ENCODE measurements around the gene FUBP3.

Gene FUBP3

DNA sequence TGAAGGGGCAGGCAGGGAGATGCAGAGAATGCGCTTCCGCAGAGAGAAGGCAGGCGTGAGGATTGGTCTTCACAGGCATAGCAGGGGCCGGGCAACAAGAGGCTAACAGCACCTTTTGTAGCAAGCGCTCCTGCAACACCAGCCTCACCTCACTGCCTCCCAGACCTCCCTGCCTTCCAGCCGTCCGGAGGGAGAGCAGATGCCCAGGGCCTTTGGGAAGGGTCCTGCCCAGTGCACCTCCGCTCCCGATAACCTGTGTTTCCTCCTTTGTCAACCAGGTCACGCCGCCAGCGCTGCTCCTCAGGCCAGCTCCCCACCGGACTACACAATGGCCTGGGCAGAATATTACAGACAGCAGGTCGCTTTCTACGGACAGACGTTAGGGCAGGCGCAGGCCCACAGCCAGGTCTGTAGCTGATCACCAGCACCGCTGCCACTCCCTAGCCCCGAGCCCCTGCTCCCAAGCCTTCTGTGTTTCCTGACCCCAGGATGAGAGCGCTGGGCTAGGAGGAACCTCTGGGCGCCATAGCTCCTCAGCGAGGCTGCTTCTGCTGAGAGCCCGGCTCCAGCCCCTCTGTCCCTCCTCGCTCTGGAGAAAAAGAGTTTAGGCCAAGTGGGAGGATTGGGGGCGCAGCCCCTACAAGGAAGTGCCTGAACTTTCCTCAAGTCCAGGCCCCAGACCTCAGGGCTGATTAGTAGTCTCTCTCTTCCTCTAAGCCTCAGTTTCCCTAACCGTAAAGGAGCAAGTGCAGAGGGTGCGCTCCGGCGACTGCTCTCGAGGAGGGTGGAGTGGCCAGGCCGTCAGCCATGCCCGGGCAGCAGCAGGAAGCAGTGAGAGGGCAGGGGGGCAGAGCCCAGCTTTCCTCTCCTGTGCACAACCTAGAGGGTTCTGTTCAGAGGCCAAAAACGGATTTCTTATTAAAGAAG, 56.6 kb downstream of the FUBP3 start:
- DNase-seq, result no peak

DNA sequence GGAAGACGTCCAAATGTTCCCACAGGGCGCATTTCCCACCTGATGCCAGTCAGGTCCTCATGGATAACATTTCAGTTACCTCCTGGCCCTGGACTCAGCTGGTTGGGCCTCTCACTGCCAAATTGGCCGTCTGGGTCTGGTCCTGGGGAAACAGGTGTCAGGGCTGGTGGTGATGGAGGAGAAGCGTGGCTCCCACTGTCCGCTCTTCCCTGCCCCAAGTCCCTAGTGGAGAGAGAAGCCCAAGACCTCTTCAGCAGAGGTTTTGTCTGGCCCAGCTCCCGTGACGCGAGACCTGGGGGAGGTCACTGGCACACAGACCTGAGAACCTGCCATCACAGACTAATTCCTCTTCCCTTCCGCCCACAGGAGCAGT, 57.3 kb downstream of the FUBP3 start:
- no peak for DNase-seq

DNA sequence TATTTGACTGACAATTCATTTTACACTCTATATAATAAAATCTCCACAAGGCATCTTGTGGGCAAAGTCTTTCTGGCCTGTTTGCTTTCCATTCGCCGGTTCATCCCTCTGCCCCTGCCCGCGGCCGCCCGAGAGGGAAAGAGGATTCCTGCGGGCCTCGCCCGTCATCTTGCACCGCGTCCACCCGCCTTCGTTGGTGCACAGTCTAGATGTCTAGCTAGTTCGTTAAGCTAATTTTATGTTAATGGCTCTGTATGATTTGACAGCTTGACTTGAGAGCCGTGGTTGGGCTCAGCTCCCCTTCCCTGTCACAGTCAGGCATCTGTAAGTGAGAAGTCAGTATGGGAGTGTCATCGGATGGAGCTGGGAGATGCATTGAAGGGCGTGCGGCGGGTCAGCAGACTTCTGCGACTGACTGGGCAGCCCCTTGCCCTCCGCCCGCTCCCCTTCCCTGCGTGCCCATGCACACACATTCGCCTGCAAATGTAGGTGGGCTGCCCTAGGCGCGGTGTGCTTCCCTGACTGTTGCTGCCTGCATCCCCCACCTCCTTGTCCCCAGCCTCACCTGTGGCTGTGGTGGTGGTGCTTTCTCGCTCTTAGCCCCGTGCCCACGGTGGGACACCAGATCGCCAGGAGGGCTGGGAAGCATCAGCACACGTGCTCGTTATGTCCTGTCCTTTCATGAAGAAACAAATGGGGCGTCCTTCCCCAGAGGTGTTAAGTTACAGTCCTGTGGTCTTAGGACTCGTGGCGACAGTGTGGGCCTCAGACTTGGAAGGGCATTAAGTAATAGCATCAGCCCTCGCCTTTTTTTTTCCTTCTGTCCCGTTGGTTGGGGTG, 59.1 kb downstream of the FUBP3 start:
- no peak for DNase-seq

DNA sequence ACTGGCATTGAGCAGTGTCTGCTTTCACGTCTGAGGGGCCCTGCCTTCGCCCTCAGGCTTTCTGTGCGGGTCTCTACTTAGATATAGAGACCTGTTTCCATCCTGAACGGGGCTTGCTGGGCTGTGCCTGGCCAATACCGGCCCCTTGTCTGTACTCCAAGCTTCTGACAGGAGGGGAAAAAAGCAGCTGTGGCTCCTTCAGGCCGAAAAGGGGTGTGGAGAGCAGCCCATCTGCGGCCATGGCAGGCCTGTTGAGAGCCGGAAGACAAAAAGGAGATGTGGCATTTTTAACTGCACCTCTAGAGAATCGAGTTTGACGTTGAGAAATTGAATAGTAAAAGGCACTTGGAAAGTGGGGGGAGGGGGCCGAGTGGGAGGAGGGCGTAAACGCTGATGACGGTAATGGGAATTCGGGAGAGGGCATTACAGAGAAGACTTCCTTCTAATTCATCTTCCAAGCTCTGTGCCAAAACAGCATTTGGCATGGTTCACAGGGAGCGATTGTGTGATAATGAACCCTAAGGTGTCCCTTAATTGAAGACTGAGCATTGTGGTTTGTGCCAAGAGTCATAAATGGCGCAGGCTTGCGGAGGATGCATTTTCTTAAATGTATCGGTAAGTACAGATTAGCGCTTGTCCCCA, 59.9 kb downstream of the FUBP3 start:
- no peak for DNase-seq

DNA sequence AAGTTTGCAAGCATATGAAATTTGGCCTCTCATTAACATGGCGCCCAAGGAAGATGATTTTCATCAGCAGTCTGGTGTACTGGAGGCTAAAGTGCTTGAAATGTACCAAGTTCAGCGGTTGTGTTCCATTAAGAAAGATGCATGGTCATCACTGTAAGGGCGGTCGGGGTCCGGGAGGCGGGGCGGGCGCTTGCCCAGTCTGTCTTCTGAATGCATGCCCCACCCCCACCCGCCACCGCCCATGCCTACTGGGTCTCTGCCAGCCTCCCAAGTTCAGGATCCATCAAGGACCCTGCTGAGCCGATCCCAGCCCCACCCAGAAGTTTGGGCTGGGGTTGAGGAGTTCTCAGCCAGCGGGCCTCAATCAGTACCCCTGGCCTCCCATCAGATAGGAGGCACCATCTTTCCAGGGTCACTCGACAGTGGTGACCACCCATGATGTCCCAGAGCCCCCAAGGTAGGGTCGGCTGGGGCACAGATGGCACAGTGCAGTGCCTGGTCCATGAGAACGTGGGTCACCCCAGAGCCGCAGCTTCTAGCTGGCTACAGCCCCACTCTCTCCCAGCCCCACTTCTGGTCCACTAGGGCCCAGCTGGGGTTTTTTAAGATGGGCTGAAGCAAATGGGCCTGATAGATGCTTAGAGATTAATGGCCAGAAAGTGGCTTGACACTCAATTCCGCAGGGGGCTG, 60.6 kb downstream of the FUBP3 start:
- no peak for DNase-seq

DNA sequence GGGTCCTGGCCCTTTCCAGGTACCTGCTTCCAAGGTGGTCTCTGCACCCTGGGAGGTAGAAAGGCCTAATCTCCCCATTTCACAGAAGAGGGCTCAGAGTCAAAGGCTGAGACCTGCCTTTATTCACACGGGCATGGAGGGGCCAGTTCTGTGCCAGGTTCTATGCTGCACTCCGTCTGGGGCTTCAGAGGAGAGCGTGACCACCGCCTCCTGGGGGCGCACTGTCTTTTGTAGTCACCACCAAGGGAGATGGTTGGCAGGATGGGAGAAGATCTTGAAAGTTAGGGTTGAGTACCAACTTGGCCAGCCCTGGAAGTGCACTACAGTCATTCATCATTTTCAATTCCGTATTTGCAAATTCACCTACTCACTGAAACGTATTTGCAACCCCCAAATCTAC, 61.3 kb downstream of the FUBP3 start:
- no peak for DNase-seq

DNA sequence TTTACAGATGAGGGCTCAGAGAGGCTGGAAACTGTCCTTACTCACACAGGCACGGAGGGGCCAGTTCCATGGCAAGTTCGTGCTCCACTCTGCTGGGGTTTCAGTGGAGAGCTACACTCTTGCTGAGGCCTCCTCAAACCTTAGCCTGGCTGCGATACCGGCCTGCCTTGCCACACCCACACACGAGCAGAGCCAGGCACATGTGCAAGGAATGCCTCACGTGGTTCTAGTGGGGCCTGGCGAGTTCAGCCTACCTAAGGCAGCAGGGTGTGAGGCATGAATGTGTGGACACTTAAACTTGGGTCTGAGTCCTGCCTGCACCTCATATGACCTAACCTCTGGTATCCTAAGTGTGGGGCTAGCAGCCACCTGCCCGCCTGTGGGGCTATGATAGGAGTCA, 63.5 kb downstream of the FUBP3 start:
- DNase-seq, result no peak

DNA sequence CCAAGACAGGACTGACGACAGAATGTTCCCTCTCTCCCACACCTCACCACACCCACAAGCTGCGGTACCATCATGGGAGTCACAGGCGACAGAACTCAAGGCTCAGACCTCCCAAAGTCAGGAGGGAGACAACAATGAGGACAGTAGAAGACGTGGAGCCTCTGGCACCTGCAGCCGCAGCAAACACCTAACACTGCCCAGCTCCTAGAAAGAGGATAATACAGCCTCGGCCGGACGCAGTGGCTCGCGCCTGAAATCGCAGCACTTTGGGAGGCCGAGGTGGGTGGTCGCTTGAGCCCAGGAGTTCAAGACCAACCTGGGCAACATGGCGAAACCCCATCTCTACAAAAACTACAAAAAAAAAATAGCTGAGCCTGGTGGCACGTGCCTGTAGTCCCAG, 71.8 kb downstream of the FUBP3 start:
- no peak for DNase-seq

DNA sequence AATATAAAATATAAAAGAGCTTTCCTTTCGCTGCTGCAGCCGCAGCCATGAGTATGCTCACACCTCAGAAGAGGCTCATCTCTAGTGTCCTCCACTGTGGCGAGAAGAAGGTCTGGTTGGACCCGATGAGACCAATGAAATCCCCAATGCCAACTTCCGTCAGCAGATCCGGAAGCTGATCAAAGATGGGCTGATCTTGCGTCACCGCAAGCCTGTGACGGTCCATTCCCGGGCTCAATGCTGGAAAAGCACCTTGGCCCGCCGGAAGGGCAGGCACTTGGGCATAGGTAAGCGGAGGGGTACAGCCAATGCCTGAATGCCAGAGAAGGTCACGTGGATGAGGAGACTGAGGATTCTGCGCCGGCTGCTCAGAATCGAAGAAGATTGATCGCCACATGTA, 72.4 kb downstream of the FUBP3 start:
- no peak for DNase-seq

DNA sequence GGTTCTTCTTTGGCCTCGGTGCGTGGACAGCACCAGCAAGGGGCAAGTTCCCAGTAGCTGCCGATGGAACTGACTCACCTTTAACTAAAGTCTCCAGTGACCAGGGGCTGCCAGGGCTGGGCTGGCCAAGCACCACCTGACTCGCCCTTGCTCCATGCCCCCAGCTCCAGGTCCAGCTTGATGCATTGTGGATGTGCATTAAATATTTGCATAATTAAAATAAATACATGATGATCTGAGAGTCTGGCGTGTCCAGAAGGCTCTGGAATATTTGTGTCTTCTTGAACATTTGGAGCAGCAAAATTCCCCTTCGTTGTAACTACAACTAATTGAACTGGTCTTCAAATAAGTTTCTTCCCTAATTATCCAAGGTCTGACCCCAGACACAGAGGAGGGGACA, 75.5 kb downstream of the FUBP3 start:
- DNase-seq, result no peak

DNA sequence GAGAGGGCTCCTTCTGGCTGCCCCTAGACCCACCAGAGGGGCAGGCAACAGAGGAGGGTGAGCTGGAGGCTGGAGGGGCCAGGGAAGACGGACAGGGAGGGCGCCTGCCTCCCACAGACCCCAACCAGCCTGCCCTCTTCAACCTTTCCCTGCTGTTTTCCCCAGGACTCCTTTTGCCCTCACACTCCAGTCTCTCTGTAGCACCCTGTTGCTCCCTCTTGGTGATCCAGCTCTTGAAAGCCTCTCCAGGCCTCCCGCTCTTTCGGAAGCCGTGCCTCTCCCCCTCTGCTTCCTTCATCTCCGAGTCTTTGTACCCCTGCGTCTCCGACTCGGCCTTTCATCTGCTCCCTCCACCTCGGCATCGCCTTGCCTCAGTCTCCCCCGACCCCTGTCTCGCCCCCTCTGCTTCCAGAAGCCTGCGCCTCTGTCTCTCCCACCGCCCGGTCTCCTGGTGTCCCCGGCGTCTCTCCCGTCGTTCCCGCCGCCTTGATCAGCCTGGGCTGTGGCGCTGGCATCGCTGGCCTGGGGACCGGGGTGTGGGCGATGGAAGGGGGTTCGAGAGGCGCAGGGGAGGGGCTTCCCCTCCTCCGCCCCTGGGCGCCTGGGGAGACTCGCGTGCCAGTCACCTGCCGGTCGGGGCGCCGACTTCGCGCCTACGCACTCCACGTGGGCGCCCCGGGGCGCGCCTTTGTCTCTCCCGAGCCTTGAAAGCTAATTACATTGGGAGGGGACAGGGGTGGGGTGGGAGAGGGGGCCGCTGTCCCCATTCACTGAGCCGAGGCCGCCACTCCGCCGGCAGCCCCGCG, 79.7 kb downstream of the FUBP3 start:
- no peak for DNase-seq

DNA sequence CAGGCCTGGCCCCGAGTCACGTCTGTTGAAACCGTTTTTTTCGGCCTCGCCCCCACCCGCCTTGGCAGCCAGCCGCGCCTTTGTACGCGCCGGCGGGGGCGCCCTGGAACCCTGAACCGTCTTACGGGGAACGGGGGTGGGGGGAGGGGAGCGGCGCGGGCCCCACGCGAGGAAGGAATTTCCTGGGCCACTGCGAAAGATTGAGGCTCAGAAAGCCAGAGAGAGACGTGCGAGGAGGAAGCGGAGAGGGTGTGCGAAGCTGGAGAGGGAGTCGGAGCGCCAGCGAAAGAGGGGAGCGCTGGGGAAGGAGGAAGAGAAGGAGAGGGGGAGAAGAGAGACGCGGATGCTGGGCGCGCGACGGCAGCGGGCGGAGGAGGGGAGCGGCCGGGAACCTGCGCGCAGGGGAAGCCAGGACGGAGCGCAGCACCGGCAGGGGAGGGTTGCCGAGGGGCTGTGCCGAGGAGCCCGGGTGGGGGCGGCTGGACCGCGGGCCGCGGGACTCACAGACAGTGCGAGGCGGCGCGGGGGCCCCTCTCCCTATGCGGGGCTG, 80.4 kb downstream of the FUBP3 start:
- DNase-seq, result no peak

DNA sequence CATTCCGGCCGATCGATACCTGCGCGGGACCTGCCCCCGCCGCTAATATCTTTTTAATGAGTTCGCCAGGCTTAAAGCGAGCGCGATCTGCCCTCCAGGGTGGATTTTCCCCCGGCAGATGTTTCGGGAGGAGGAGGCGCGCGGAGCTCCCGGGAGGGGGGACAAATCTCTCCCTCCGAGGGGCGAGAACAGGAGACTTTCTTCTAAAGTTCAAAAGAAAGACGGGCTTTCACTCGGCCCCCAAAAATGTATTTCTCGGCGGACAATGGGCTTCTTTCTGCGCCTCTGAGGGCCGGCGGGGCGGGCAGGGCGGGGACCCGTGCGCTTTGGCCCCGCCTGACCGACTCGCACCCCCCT, 80.9 kb downstream of the FUBP3 start:
- no peak for DNase-seq

DNA sequence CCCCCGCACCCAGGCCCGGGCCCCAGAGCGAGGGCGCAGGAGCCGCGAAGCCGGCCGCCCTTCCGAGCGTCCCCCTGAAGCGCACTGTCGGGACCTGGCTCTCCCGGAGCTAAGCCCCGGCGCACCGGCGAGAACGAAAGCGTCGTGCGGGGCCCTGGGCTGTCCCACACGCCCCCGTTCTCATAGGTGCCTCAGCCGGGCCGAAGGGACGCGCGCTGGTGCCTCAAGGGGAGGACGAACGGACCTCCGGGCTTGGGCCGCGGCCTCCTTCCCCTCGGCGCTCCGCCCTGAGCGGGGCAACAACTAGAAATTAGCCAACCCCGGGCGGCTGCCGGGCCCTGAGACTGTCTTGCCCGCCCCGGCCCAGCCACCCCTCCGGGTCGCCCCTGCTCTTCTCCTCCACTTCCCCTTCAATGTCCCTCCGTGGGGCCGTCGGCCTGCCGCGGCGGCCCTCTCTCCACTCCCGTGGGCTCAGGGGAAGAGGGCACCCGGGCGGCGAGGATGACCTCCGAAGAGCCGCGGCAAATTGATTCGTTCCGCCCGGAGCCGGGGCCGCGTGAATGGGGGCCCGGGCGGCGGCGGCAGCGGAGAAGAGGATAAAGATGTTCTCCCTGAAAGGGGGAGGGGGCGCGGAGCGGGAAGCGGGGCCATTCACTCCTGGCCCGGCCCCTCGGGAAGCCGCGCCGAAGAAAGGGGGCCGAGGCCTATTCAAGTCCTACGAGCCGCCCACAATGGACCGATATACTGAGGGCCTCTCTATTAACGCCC, 81.5 kb downstream of the FUBP3 start:
- no peak for DNase-seq

DNA sequence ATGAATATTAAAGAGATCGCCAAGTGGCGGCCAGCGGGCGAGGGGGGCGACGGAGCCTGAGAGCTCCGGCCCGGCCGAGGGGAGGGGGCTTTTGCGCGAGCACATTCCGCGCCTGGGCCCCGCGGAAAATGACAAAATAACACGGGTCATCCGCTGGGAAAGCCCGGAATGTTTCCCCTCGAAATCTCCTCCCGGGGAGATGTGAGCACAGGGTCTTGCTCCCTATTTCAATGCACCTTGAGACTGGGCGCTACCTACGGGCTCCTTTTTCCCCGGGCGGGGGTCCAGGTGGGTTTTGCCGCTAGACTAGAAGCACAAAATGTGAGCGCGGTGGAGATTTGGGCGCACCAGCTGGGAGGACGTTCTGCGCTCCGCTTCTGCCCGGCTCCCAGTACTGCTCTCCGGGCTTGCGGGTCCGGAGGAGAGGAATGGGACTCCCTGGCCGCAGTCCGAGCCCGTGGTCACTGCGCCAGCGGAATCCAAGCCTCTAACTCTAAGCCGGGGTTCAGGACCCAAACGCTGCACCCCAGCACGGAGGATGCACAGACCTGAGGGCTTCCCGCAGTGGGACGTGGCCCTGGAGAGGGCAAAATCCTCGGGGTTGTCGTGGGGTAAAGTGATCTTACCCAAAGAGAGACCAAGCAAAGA, 82.2 kb downstream of the FUBP3 start:
- DNase-seq, result no peak

DNA sequence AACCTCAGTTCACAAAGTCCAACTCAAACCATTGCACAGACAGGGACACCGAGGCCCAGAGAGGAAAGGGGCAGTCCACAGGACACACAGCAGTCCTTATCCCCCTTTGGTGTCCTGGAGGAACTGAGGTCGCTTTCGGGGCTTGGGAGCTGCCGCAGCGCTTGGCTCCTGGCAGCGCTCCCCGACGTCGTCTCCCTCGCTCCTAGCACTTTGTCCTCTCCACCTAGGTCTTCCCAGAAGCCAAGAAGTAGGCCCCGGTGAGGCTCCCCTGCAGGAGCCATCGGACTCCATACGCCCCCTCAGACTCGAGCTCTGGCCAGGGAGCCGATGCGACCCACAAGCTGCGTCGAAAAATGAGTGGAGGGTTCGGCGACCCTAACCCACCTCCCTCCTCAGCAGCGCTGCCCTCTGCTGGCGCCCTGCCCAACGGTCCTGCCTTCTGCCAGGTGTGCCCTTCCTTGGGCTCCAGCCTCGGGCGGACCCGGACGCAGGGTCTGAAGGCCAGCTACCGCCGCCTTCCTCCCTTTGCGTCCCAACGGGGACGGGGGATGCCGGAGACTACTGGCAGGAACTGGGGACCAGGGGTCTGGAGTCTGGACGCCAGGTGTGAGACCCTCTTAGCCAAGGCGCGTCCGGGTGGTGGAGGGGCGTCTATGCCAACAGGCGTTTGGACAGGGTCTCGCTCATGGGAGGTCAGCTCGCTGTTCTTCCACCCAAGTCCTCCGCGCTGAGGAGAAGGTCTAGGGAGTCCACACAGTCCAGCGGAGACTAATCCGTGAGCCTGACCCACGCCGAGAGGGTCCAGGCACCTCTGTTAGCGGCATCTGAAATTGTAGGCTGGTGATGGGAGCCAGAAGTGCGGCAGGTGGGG, 83.0 kb downstream of the FUBP3 start:
- no peak for DNase-seq

DNA sequence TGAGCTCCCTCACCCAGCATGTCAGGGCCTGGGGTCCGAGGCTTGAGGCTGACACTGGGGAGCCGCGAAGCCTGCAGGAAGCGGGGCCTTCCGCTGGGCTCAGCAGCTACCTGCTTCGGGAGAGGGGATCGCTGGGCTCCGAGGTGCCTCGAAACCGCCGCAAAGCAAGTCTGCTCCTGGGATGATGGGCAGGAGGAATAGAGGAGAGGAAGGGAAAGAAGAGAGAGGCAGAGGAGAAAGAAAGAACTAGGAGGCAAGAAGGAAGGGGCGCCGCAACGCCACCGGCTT, 83.5 kb downstream of the FUBP3 start:
- no peak for DNase-seq

DNA sequence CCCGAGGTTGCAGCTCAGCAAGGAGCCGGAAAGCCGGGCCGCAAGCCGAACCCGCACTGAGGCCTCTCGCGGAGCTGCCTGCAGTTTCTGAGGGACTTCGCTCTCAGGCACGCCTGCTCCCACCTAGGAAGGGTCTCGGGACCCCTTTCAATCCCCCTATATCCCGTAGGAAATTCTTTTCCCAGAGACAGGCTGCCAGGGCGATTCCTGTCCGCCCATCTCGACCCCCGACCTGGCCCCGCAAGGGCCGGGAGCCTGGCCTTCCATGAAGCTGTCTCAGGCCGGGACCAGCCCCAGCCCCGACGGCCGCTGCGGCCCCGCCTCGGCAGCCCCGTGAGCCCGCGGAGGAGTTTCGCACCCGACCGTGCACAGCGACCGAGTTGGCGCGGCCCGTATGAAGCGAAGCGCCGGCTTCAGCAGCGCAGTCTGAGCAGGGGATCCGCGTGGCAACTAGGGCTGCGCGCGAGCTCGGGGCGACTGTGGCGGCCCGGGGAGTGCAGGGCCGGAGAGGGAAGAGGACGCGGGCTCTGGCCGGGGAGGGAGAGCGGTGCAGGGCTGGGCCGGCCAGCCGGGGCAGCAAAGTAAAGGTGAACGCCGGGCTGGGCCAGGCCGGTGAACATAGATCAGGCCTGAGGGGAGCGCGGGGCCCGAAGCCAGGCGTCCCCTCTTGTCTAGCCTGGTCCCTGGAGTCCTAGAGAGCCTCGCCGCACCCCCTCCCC, 84.0 kb downstream of the FUBP3 start:
- no peak for DNase-seq

DNA sequence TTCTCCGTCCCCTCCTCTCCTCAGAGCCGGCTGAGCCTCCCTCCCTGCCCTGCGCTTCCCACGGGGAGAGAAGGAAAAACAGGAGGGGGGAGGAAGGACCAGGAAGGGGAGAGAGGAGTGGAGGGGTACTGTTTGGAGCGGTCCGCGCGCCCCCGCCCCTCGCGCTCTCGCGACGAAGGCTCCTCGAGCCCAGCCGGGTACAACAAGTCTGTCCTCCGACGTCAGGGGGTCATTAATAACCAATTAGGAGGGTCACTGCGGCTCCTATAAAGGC, 84.5 kb downstream of the FUBP3 start:
- no peak for DNase-seq

Measured in CD4-positive, alpha-beta T cell treated with Interleukin-15 for 1 hour (primary cell).